Glomerular visceral epithelial cell (primary cell): ENCODE results near the gene SOCS7.
A peak's percentile ranks its signal among the peaks of the same experiment; 100 is the strongest.

Source experiments
- DNase-seq: peaks from one replicate; pipeline ENCODE4 v3.0.0-alpha.2; 2016; ENCODE audit errors: extremely low spot score

SOCS7 gene

GRCh38 chr17:38351412-38352222 lies at the start of gene SOCS7:
Gene SOCS7 (plus strand): TSS chr17:38351844. CDS start chr17:38352053, 209 bp downstream.
- peak; percentile 91 for DNase-seq

GRCh38 chr17:38315497-38315896 lies 36.1 kb upstream of the SOCS7 start:
- DNase-seq = no peak

DNA sequence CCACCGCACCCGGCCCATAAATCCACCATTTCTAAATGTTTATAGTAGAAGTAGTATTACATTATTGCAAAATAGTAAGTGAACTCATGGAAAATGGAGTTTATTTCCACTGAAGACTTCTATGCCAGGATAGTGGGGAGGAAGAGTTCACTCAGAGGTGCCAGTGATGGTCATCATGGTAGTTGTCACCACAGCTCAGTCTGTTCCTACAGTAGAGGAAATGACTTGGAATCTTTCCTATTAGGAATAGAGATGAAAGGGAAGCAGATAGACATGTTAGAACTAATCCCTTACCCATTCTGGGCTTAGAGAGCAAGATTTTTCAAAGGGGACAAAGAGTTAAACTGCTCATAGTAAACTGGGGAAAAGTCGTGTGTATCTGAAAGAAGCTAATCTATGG lies 34.6 kb upstream of the SOCS7 start:
- DNase-seq = no peak

GRCh38 chr17:38320482-38320881 lies 31.2 kb upstream of the SOCS7 start:
- no peak for DNase-seq

DNA sequence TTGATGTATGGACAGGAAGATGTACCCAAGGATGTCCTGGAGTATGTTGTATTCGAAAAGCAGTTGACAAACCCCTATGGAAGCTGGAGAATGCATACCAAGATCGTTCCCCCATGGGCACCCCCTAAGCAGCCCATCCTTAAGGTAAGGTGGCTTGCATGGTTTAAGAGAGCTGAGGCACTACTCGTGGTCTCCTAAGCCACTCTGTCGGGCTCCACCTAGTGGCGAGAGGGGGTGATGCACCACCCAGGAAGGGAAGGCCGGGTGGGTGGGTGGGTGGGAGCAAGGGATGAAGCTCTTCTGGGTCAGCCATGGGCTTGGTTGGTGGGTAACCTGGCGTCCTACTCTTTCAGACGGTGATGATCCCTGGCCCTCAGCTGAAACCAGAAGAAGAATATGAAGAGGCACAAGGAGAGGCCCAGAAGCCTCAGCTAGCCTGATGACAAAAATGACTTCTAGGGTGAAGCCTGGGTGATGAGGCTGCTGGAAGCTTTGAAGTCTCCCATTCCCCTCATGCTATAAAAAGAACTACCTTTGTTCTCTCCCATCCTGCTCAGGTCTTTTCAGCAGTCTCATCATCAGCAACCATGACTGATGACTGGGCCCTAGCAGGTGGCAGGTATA lies 29.4 kb upstream of the SOCS7 start:
- DNase-seq = peak; percentile 61

- DNase-seq = no peak
Measured at GRCh38 chr17:38322897-38323296, 28.7 kb upstream of the SOCS7 start.

DNA sequence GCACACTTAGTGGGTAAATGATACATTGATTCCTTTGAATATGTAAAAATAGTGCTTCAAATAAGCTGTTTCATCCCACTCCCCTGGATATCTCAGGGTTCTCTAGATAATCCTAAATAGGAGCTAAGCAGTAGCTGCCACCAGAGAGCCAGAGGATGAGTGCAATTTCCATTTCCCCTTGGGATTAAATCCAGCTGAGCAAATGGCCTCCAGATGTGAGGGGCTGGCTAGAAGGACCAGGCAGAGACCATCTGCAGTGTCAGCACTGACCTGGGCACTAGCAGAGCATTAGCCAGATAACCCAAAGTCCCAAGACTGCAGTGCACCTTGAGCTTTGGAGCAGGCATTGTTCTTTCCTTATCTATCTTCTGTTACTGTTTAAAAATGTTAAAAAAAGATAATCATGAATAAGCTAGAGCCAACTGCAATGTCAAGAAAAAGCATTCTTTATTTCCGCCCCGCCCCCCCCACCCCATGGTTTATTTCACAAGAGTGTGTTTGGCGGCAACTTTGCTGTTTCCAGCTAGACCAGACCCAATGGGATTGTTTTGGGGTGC lies 27.4 kb upstream of the SOCS7 start:
- no peak for DNase-seq

DNA sequence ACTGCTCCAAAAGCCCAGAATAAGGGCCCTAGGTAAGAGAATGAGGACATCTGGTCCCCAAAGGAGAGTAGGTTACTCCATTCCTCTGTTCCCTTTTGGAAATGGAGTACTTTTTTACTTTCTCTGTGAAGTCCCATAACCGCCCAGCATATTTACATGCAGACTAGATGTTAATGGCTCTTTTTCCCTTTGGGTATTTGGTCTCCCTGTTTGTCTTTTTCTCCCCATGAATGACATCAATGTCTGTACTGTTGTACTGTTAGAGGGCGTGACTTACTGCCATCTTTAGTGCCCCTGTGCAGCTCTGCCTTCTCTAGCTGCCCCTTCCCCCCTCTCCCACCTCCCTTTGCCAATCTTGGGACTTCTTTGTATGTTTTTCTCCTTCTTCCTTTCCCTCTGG lies 26.9 kb upstream of the SOCS7 start:
- no peak for DNase-seq

DNA sequence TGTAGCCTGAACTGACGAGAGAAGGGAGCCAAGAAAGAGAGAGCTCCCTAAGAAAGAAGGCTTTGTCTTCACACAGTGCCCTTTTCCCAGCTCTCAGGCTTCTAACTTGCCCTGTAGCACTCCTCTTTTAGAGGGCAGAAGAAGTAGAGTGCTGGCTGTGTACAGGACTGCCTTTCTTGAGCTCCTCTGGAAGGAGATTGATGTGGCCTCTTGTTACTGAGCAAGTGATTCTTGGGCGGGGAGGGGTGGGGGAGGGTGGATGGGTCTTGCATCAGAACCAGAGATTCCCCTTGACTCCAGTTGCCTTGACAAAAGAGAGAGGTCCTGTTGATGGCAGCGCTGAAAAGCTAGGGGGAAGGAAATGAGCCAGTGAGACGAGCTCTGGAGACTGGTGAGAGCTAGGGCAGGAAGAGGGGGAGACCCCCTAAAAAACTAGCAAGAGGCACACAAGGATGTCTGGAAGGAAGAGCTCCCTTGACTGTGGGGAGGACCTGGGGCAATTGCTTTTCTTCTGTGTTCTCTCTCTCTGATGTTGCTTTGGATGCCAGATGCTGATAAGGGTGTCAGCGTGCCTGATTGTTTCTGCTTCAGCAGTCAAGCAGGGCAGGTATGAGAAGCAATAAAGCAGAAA lies 26.3 kb upstream of the SOCS7 start:
- DNase-seq = no peak

- no peak for DNase-seq
Measured at GRCh38 chr17:38326996-38327792, 24.4 kb upstream of the SOCS7 start.

GRCh38 chr17:38327936-38328335 lies 23.7 kb upstream of the SOCS7 start:
- DNase-seq = no peak

- DNase-seq = no peak
Measured at GRCh38 chr17:38328620-38329019, 23.0 kb upstream of the SOCS7 start.

DNA sequence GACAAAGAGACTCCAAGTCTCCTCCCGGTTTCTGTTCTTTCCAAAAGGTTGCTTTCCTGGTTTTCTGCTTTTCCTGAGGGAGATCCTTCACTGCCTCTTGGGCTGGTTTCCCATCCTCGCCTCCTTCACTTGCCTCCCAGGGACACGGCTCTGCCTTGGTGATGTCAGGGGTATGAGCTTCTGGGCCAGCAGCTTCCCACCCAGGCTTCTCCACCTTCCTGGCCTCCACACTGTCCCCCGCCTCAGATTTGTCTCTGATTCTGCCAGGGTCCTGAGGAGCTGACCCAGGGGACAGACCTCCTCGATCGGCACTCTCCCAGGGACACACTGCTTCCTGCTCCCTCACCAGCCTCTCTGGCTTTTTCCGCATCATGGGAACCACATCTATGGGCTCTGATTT lies 22.4 kb upstream of the SOCS7 start:
- no peak for DNase-seq

- DNase-seq = no peak
Measured at GRCh38 chr17:38329808-38330730, 21.6 kb upstream of the SOCS7 start.

- DNase-seq = no peak
Measured at GRCh38 chr17:38330941-38331411, 20.7 kb upstream of the SOCS7 start.

DNA sequence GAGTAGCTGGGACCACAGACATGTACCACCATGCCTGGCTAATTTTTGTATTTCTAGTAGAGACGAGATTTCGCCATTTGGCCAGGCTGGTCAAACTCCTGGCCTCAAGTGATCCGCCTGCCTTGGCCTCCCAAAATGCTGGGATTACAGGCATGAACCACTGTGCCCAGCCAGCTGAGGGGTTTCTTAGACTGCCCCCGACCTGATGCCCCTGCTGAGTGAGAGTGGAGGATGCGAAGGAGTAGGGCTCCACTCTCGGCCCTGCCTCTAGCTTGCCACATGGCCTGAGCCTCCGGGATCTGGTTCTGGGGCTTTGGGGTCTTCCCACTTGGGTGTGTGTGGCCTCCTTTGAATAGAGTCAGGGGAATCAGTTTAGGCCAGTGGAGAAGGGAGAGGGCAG lies 18.9 kb upstream of the SOCS7 start:
- no peak for DNase-seq

DNA sequence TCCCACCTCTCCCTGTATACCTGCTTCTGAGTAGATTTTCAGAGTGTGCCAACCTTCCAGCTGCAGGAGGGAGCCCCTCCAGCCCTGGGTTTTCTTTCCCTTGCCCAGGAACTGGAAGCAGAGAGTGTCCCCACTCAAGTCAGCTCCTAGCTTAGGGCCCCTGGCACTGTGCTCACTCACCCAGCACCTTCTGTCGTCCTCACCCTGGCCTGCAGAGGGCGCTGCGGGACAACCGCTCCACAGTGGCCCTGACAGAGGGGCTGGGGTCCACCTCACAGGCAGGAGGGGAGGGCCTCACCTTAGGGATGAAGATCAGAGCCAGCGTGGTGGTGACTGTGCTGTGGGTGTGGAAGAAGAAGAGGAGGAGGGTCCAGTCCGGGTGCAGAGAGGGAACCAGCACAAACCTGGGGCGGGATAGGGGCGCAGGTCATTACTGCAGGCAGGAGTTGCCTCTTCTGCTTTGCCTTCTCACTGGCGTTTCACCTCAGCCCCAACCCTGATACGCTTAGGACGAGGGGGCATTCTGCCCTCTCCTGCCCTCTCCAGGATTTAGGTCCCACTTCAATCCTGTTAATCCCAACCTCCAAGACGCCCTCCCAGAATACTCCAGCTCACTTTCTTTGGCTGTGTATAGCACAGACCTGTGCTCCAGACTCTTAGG lies 17.9 kb upstream of the SOCS7 start:
- peak; percentile 34 for DNase-seq

DNA sequence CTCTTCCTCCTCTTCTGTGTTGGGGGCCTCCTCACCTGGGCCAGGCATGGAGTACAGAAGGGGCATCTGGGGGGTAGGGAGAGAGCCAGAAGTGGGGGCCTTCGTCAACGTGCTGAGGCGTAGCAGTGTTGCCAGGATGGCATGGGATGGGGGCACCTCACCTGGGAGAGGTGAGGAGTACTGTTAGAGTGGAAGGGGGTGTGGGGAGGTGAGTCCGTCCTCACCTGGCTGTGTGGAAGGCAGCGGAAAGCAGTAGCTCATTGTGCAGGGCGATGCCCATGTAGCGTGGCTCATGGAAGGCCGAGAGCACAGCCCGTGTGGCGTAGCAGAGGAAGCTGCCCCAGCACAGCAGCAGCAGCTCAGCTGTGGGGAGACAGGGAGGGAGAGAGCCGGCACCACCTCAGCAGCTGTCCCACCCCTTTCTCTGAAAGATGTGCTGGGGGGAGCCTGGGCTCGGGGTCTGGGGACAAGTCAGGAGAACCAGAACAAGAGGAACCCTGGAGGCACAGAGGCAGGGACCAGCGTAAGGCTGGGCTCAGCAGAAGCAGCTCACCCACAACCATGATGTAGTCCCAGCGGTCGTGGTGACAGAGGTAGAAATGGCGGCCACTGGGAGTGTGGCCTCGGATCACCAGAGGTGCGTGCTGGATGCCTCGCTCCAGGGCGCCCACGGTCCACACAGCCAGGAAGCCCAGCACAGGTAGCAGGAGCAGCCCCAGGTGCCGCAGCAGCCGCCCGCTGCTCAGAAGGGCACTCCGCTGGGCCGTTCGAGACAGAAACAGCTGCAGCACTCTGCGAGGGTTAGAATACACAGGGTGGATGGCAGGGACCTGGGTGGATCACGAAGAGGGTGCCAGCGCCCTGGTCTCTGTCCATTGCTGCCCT lies 16.9 kb upstream of the SOCS7 start:
- no peak for DNase-seq

- DNase-seq = no peak
Measured at GRCh38 chr17:38336838-38337237, 14.8 kb upstream of the SOCS7 start.
